HG02973 (cell line): ENCODE data around the gene ARHGAP31.
"Not testable (repeated sequence)": the region's sequence is repeated elsewhere in the genome, so short reads cannot be mapped to it uniquely, and the experiment has no call there.

Source experiments
- ATAC-seq: cut with Tn5 transposase; IDR thresholded peaks from one replicate; pipeline ENCODE4 v1.9.1; 2021; ENCODE audit warnings: moderate library complexity; ENCODE audit not compliant: unreplicated experiment

ARHGAP31 gene

GRCh38 chr3:119293871-119294695, at the start of gene ARHGAP31:
ARHGAP31 (plus strand) TSS chr3:119294383; CDS start chr3:119294905, 522 bp downstream.
- peak; percentile 67 for ATAC-seq

- no peak for ATAC-seq
Observed at GRCh38 chr3:119245778-119246177, 48.4 kb upstream of the ARHGAP31 start.

- no peak for ATAC-seq
Observed at GRCh38 chr3:119255214-119255613, 39.0 kb upstream of the ARHGAP31 start.

GRCh38 chr3:119257111-119257510, 37.1 kb upstream of the ARHGAP31 start:
- no peak for ATAC-seq

GRCh38 chr3:119257654-119258410, 36.4 kb upstream of the ARHGAP31 start:
- ATAC-seq: peak; percentile 66

GRCh38 chr3:119258915-119259314, 35.3 kb upstream of the ARHGAP31 start:
- ATAC-seq: peak; percentile 94

- no peak for ATAC-seq
Observed at GRCh38 chr3:119259821-119260220, 34.4 kb upstream of the ARHGAP31 start.

- no peak for ATAC-seq
Observed at GRCh38 chr3:119261055-119261454, 33.1 kb upstream of the ARHGAP31 start.

- not testable (repeated sequence) for ATAC-seq
Observed at GRCh38 chr3:119270212-119270611, 24.0 kb upstream of the ARHGAP31 start.

GRCh38 chr3:119276680-119277079, 17.5 kb upstream of the ARHGAP31 start:
- no peak for ATAC-seq

GRCh38 chr3:119279101-119279554, 15.1 kb upstream of the ARHGAP31 start:
- no peak for ATAC-seq

GRCh38 chr3:119279584-119280243, 14.5 kb upstream of the ARHGAP31 start:
- no peak for ATAC-seq

- no peak for ATAC-seq
Observed at GRCh38 chr3:119288669-119289403, 5.3 kb upstream of the ARHGAP31 start.

- ATAC-seq: no peak
Observed at GRCh38 chr3:119289404-119289770, 4.8 kb upstream of the ARHGAP31 start.

- no peak for ATAC-seq
Observed at GRCh38 chr3:119290613-119291012, 3.6 kb upstream of the ARHGAP31 start.

- no peak for ATAC-seq
Observed at GRCh38 chr3:119291062-119291700, 3.0 kb upstream of the ARHGAP31 start.

- ATAC-seq: no peak
Observed at GRCh38 chr3:119292666-119293065, 1.5 kb upstream of the ARHGAP31 start.

- no peak for ATAC-seq
Observed at GRCh38 chr3:119293105-119293870, 895 bp upstream of the ARHGAP31 start.
